Body of pancreas (tissue), 4 donors: ENCODE results near the gene PGM1.

ENCODE experiments used
- POLR2A ChIP-seq, 3 donors: fragments of 450-650 bp; IDR thresholded peaks; one replicate each; pipeline ENCODE4 v1.6.1; 2016; ENCODE audit warnings: antibody characterized with exemption in 3 of 3, mild to moderate bottlenecking in 2 of 3
- TF ChIP-seq, protein P1 (sequence below), 7 experiments: fragments of 450-650 bp in 4 of 7; fragments of 200-600 bp in 3 of 7; sonication (generic) in 3 of 7; IDR thresholded peaks; one replicate each; pipeline ENCODE4 v1.5.1; 2016 to 2019; ENCODE audit warnings: antibody characterized with exemption in 7 of 7

DNA sequence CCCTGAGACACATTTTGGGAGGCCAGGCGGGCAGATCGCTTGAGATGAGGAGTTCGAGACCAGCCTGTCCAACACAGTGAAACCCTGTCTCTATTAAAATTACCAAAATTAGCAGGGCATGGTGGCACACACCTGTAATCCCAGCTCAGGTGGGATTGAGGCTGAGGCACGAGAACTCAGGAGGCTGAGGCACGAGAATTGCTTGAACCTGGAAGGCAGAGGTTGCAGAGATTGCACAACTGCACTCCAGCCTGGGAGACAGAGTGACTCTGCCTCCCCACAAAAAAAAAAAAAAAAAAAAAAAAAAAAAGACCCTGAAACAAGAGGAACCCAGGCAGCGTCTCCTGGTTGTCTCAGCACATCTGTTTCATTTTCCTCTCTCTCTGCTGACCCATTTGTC, 24.2 kb downstream of the PGM1 start:
- TF ChIP-seq, protein P1, sequence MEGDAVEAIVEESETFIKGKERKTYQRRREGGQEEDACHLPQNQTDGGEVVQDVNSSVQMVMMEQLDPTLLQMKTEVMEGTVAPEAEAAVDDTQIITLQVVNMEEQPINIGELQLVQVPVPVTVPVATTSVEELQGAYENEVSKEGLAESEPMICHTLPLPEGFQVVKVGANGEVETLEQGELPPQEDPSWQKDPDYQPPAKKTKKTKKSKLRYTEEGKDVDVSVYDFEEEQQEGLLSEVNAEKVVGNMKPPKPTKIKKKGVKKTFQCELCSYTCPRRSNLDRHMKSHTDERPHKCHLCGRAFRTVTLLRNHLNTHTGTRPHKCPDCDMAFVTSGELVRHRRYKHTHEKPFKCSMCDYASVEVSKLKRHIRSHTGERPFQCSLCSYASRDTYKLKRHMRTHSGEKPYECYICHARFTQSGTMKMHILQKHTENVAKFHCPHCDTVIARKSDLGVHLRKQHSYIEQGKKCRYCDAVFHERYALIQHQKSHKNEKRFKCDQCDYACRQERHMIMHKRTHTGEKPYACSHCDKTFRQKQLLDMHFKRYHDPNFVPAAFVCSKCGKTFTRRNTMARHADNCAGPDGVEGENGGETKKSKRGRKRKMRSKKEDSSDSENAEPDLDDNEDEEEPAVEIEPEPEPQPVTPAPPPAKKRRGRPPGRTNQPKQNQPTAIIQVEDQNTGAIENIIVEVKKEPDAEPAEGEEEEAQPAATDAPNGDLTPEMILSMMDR (IDR thresholded peaks at IDR 0.05) = no peak
- no peak for TF ChIP-seq POLR2A (IDR thresholded peaks at IDR 0.05)
